Transverse colon (tissue), 4 donors: ENCODE data around the gene NBEA.

ENCODE experiments used
- CTCF ChIP-seq, 5 experiments: fragments of 200-600 bp in 3 of 5; fragments of 450-650 bp in 2 of 5; sonication (generic) in 3 of 5; IDR thresholded peaks; 1 replicate in 2 of 5; 2 replicates in 3 of 5; pipeline ENCODE4 v1.5.1; 2016 to 2017; ENCODE audit warnings: antibody characterized with exemption in 5 of 5, inconsistent platforms in 3 of 5, mild to moderate bottlenecking in 2 of 5, moderate library complexity in 1 of 5
- EP300 ChIP-seq: sonication (generic); formaldehyde crosslinking; IDR thresholded peaks from one replicate; pipeline ENCODE4 v1.6.1; 2017; ENCODE audit warnings: antibody characterized with exemption, low read depth
- POLR2A ChIP-seq: fragments of 450-650 bp; IDR thresholded peaks from one replicate; pipeline ENCODE4 v1.6.1; 2016; ENCODE audit warnings: antibody characterized with exemption, mild to moderate bottlenecking, moderate library complexity
- POLR2AphosphoS5 ChIP-seq, 3 donors: sonication (generic); formaldehyde crosslinking; IDR thresholded peaks; one replicate each; pipeline ENCODE4 v1.6.1; 2016; ENCODE audit warnings: antibody characterized with exemption in 3 of 3

DNA sequence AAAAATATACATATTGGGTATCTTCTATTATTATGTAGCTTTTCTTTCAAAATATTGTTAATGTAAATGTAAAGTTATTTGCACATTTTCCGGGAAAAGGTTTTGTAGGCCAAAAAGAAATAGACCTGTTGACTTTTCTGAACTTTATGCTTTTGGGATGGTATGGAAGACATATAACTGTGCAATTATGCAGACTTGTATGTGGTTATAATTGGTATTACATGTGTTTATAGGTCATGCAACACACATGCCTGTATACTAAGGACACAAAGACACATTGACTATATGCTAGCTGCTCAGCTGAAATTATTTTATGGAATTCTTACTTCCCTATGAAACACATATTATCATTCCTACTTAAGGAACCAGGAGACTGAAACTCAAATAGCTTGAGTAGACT lies 2.3 kb upstream of the NBEA start:
- peak in 1 of 5 experiments; percentile 7 for TF ChIP-seq CTCF (IDR thresholded peaks at IDR 0.05)
- no peak for TF ChIP-seq POLR2A
- TF ChIP-seq POLR2AphosphoS5 (IDR thresholded peaks at IDR 0.05) = no peak
- TF ChIP-seq EP300 = no peak
